HUES64 (cell line): Measurements from ENCODE around the gene ZNF718.
"Not testable (repeated sequence)": the region's sequence is repeated elsewhere in the genome, so short reads cannot be mapped to it uniquely, and the experiment has no call there.

Experiments used
- H3K27ac ChIP-seq: 2 replicates; pipeline ENCODE4 v1.7.0; 2013; ENCODE audit warnings: low read depth, low read length, inconsistent platforms
- H3K27me3 ChIP-seq: 2 replicates; pipeline ENCODE4 v1.6.1; 2013; ENCODE audit warnings: mild to moderate bottlenecking, low read length; ENCODE audit not compliant: insufficient read depth
- H3K36me3 ChIP-seq: 2 replicates; pipeline ENCODE4 v1.6.1; 2013; ENCODE audit warnings: mild to moderate bottlenecking, low read length; ENCODE audit not compliant: insufficient read depth
- H3K4me1 ChIP-seq: 2 replicates; pipeline ENCODE4 v1.6.1; 2013; ENCODE audit warnings: mild to moderate bottlenecking, low read length, moderate library complexity; ENCODE audit not compliant: insufficient read depth
- H3K4me3 ChIP-seq: 2 replicates; pipeline ENCODE4 v1.5.1; 2013; ENCODE audit warnings: mild to moderate bottlenecking, low read length, moderate library complexity
- H3K9ac ChIP-seq: 2 replicates; pipeline ENCODE4 v1.6.1; 2013; ENCODE audit warnings: mild to moderate bottlenecking, low read depth, low read length
- H3K9me3 ChIP-seq: 2 replicates; pipeline ENCODE4 v1.6.1; 2013; ENCODE audit warnings: low read depth, low read length; ENCODE audit not compliant: insufficient read depth
- WGBS: fragments of 150-250, 120-280 bp; methylation state at CpG from one replicate; pipeline ENCODE4 v1.1.7; 2013; ENCODE audit warnings: missing lambda C conversion rate; 5-methylcytosine and 5-hydroxymethylcytosine counted together

ZNF718 gene

DNA sequence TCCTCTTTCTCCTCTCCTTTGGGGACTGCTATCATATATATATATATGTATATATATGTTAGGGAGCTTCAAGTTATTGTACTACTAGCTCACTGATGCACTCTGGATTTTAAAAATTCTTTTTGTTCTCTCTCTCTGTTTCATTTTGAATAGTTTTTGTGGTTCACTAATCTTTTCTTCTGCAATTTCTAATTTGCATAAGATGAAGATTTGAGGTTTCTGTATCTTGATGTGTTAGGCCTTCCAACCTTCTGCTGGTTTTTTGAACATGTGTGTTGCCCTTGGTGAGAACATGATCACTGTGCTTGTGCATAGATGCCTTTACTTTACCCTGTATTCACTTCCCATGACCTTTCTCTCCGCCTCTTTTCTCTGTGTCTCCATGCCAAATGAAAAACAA is 7.8 kb upstream of the ZNF718 start:
- H3K27ac ChIP-seq: no peak overlapping the region
- H3K4me3 ChIP-seq: no peak overlapping the region
- WGBS: 100% methylated on average over 1 of the region's 1 CpG
- H3K4me1 ChIP-seq: no peaks in the 10 kb centered on the region
- peaks cover 3% of the 10 kb centered on the region; the same call in 1 of the 2 replicates for H3K27me3 ChIP-seq
- H3K9ac ChIP-seq: no peak overlapping the region
- peaks cover 12% of the 10 kb centered on the region; the same call in 1 of the 2 replicates for H3K9me3 ChIP-seq
- no peaks in the 10 kb centered on the region for H3K36me3 ChIP-seq

- H3K9ac ChIP-seq: no peak overlapping the region
- no peak overlapping the region for H3K27ac ChIP-seq
- no peaks in the 10 kb centered on the region for H3K36me3 ChIP-seq
- no peaks in the 10 kb centered on the region for H3K27me3 ChIP-seq
- 80% methylated on average over 5 of the region's 5 CpGs for WGBS
- peaks cover 12% of the 10 kb centered on the region; the same call in 1 of the 2 replicates for H3K9me3 ChIP-seq
- H3K4me1 ChIP-seq: peaks cover under 1% of the 10 kb centered on the region; the same call in 1 of the 2 replicates
- H3K4me3 ChIP-seq: no peak overlapping the region
Observed at GRCh38 chr4:120616-121015, 3.7 kb upstream of the ZNF718 start.

DNA sequence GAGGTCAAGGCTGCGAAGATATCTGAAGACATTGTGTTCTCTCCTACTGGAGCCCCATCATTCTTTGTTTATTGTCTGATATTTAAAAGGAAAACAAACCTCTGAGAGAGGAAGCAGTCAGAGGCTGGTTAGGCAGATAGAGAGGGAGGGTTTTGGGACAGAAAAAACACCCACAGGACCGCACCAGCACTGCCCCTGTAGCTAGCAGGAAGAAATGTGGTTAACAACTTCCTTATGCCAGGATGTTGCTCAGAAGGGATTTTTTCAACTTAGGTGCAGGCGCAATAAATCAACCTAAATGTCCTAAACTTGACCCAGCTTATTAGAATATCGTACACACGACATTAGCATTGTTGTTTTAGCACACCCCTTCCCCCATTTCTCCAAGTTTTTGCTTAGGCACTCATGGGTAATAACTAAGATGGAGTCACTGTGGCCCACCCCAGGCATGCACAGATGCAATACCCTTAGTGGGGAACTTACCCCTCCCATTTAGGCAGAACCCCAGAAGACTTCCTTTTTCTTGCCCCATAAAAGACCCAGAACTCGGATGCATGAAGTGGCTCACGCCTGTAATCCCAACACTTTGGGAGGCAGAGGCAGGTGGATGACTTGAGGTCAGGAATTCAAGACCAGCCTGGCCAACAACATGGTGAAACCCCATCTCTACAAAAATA is 2.8 kb upstream of the ZNF718 start:
- Histone ChIP-seq H3K9ac (no peak overlapping the region), H3K4me3 (no peak overlapping the region), H3K9me3 (peaks cover 10% of the 10 kb centered on the region; the same call in 1 of the 2 replicates), H3K27me3 (no peaks in the 10 kb centered on the region), H3K36me3 (peaks cover 8% of the 10 kb centered on the region), H3K27ac (no peak overlapping the region), H3K4me1 (peaks cover 9% of the 10 kb centered on the region)
- 88% methylated on average over 7 of the region's 7 CpGs for WGBS

GRCh38 chr4:123922-124274 is 403 bp upstream of the ZNF718 start:
- Histone ChIP-seq H3K36me3 (peaks cover 32% of the 10 kb centered on the region), H3K9ac (0 out of 2 replicates have a peak overlapping the region, but pooled peaks have one; percentile 14), H3K4me3 (peak overlapping the region; percentile 92)
- 44% methylated on average over 10 of the region's 10 CpGs for WGBS
- H3K27ac ChIP-seq, H3K27me3 ChIP-seq, H3K9me3 ChIP-seq, H3K4me1 ChIP-seq: not testable (repeated sequence)

- WGBS: 2% methylated on average over 30 of the region's 30 CpGs
- peaks cover 45% of the 10 kb centered on the region for H3K36me3 ChIP-seq
- H3K4me3 ChIP-seq: peak overlapping the region; percentile 92
- H3K9ac ChIP-seq: peak overlapping the region; percentile 97
- peaks cover 9% of the 10 kb centered on the region for H3K4me1 ChIP-seq
- peak overlapping the region; percentile 89 for H3K27ac ChIP-seq
- no peaks in the 10 kb centered on the region for H3K27me3 ChIP-seq
- H3K9me3 ChIP-seq: no peaks in the 10 kb centered on the region; the same call in 1 of the 2 replicates
Observed at GRCh38 chr4:125091-125771, 930 bp downstream of the ZNF718 start.

GRCh38 chr4:125833-126232 is 1.5 kb downstream of the ZNF718 start:
- Histone ChIP-seq H3K4me3 (peak overlapping the region; percentile 92), H3K4me1 (peaks cover 9% of the 10 kb centered on the region), H3K9me3 (no peaks in the 10 kb centered on the region; the same call in 1 of the 2 replicates), H3K27me3 (no peaks in the 10 kb centered on the region), H3K36me3 (peaks cover 49% of the 10 kb centered on the region), H3K9ac (peak overlapping the region; percentile 97), H3K27ac (peak overlapping the region; percentile 37; the same call in 1 of the 2 replicates)
- 60% methylated on average over 5 of the region's 5 CpGs for WGBS

DNA sequence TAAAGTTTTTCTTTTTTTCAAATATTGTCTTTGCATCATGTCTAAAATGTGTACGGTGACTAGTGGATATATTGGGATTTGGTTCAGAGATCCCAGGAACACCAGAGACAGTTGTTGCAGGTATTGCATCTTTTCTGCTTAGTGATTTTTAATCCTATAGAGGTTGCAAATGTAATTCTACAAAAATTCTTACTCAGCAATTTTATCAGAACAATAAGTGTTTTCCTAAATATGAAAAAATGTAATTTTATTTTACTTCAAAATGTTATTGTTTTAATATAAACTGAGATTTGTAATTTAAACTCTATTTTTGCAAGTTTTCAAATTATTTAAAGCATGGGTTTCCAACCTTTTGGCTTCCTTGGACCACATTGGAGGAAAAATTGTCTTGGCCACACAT is 8.2 kb downstream of the ZNF718 start:
- H3K36me3 ChIP-seq: peaks cover 91% of the 10 kb centered on the region
- peaks cover 11% of the 10 kb centered on the region; the same call in 1 of the 2 replicates for H3K9me3 ChIP-seq
- WGBS: 100% methylated on average over 1 of the region's 1 CpG

DNA sequence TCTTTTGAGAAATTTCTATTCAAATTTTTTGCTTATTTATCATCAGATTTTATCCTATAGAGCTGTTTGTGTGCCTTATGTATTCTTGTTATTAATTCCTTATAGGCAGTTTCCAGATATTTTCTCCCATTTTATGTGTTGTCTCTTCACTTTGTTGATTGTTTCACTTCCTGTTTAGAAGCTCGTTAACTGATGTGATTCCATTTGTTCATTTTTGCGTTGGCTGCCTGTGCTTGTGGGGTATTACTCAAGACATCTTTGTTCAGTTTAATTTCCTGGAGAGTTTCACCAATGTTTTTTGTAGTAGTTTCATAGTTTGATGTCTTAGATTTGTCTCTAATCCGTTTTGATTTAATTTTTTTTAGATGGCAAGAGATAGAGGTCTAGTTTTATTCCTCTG is 14.6 kb downstream of the ZNF718 start:
- H3K27me3 ChIP-seq: no peaks in the 10 kb centered on the region
- peaks cover 38% of the 10 kb centered on the region; the same call in 1 of the 2 replicates for H3K9me3 ChIP-seq
- H3K36me3 ChIP-seq: peaks cover 99% of the 10 kb centered on the region

More for the DNA sequence above, 8.2 kb downstream of the ZNF718 start:
- Histone ChIP-seq H3K27ac (no peak overlapping the region), H3K4me1 (no peaks in the 10 kb centered on the region), H3K9ac (no peak overlapping the region), H3K27me3 (no peaks in the 10 kb centered on the region), H3K4me3 (no peak overlapping the region)

GRCh38 chr4:139691-140090 is 15.4 kb downstream of the ZNF718 start:
- Histone ChIP-seq H3K27ac (no peak overlapping the region), H3K9me3 (peaks cover 43% of the 10 kb centered on the region; the same call in 1 of the 2 replicates), H3K4me1 (no peaks in the 10 kb centered on the region), H3K36me3 (peaks cover 99% of the 10 kb centered on the region), H3K4me3 (no peak overlapping the region), H3K9ac (no peak overlapping the region), H3K27me3 (no peaks in the 10 kb centered on the region)
- 97% methylated on average over 8 of the region's 8 CpGs for WGBS

More for the DNA sequence above, 14.6 kb downstream of the ZNF718 start:
- Histone ChIP-seq H3K27ac (no peak overlapping the region), H3K4me3 (no peak overlapping the region), H3K4me1 (no peaks in the 10 kb centered on the region), H3K9ac (no peak overlapping the region)
- 81% methylated on average over 3 of the region's 3 CpGs for WGBS

- Histone ChIP-seq H3K4me3 (no peak overlapping the region), H3K9ac (no peak overlapping the region), H3K27ac (no peak overlapping the region), H3K9me3 (peaks cover 92% of the 10 kb centered on the region), H3K4me1 (no peaks in the 10 kb centered on the region), H3K27me3 (no peaks in the 10 kb centered on the region), H3K36me3 (peaks cover 96% of the 10 kb centered on the region)
- WGBS: no CpG with 5 or more reads among the region's 1 CpG
Observed at GRCh38 chr4:146621-147020, 22.3 kb downstream of the ZNF718 start.

DNA sequence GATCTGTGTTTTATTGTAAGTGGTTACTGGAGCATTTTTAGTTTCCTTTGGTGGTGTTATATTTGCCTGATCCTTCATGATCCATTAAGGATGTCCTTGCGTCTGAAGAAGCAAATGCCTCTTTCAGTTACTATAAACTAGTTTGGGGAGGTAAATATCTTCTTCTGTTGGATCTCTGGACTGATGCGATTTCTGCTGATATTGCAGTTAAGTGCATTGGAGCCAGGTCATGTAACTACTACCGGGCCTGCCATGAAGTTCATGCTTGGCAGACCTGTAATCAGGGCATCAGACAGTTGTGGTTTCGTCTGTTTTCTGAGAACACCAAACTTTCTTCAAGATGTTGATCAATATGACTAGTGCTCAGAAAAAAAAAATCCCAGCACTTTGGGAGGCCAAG is 22.9 kb downstream of the ZNF718 start:
- Histone ChIP-seq H3K9me3 (peaks cover 88% of the 10 kb centered on the region), H3K36me3 (peaks cover 90% of the 10 kb centered on the region)

More for the DNA sequence above, 22.9 kb downstream of the ZNF718 start:
- no peak overlapping the region for H3K4me3 ChIP-seq
- H3K27me3 ChIP-seq: no peaks in the 10 kb centered on the region
- H3K4me1 ChIP-seq: no peaks in the 10 kb centered on the region
- WGBS: 96% methylated on average over 4 of the region's 4 CpGs
- H3K27ac ChIP-seq: no peak overlapping the region
- H3K9ac ChIP-seq: no peak overlapping the region
